HCT116 (cell line): ENCODE results near the gene DEPDC5. TPM values are rescaled to one million over a fixed set of nuclear protein-coding genes. Genes with fewer than 3 reads are reported as not detected.

Experiments
- ATAC-seq: fragments of 200-7000 bp; cut with Tn5 transposase; 2 replicates; pipeline ENCODE4 v1.9.1; 2020; ENCODE audit warnings: mild to moderate bottlenecking, moderate library complexity
- BruUV-seq: library from RNA; stranded (reverse); fragments of 400-500 nt; replicated peaks from 2 replicates; lab custom pipeline; 2021; lab: Mats Ljungman, UMichigan
- CTCF ChIA-PET: fragments of 300-600 bp; sonication (Branson Sonifier 250); formaldehyde crosslinking; loops from one replicate; lab custom pipeline; 2021; ENCODE audit warnings: antibody characterized with exemption; lab: Charles Lee
- POLR2A ChIA-PET: fragments of 300-600, 350-600 bp; sonication (Branson Sonifier 250); formaldehyde crosslinking; loops from one replicate; lab custom pipeline; 2021; ENCODE audit warnings: antibody characterized with exemption; lab: Charles Lee
- RAD21 ChIA-PET, 2 experiments: fragments of 300-600 bp; sonication (Branson Sonifier 250); formaldehyde crosslinking; loops; one replicate each; lab custom pipeline; 2023; ENCODE audit warnings: low total read pairs in 2 of 2; ENCODE audit not compliant: uncharacterized antibody in 2 of 2, unreplicated experiment in 2 of 2, low non-redundant PET in 1 of 2; lab: Charles Lee
- DNase-seq: peaks from one replicate; pipeline ENCODE4 v3.0.0-alpha.2; 2010; ENCODE audit warnings: low read depth, low spot score
- H2AFZ ChIP-seq: fragments of 200-600 bp; shearing (Covaris generic), sonication (generic); 2 replicates; pipeline ENCODE4 v1.6.1; 2017; ENCODE audit warnings: low read depth, mixed run types, mixed read lengths, antibody characterized with exemption, low read length; ENCODE audit not compliant: poor library complexity, severe bottlenecking
- H3K27ac ChIP-seq: 2 replicates; pipeline ENCODE4 v1.5.1; 2012; ENCODE audit warnings: low read depth, low read length
- H3K27me3 ChIP-seq: fragments of 200-600 bp; sonication (generic); 2 replicates; pipeline ENCODE4 v1.6.1; 2016; ENCODE audit warnings: mixed run types, low read length, mixed read lengths; ENCODE audit not compliant: insufficient read depth
- H3K36me3 ChIP-seq, 2 experiments: fragments of 200-500 bp in 1 of 2; fragments of 200-600 bp in 1 of 2; sonication (Bioruptor generic) in 1 of 2; sonication (generic) in 1 of 2; 2 replicates each; pipeline versions ENCODE4 v1.5.1 to v1.6.1; 2014 to 2016; ENCODE audit warnings: low read length in 2 of 2, inconsistent platforms in 1 of 2, mixed read lengths in 1 of 2, mixed run types in 1 of 2; ENCODE audit not compliant: insufficient read depth in 2 of 2, control insufficient read depth in 1 of 2
- H3K4me1 ChIP-seq, 2 experiments: fragments of 200-600 bp in 1 of 2; sonication (generic) in 1 of 2; 2 replicates each; pipeline versions ENCODE4 v1.5.1 to v1.6.1; 2012 to 2017; ENCODE audit warnings: low read length in 2 of 2, inconsistent platforms in 1 of 2, mild to moderate bottlenecking in 1 of 2, mixed read lengths in 1 of 2, mixed run types in 1 of 2, moderate library complexity in 1 of 2; ENCODE audit not compliant: insufficient read depth in 2 of 2, control insufficient read depth in 1 of 2
- H3K4me2 ChIP-seq: fragments of 200-600 bp; sonication (generic); 2 replicates; pipeline ENCODE4 v1.6.1; 2017; ENCODE audit warnings: mixed run types, low read length, mixed read lengths
- H3K4me3 ChIP-seq, 2 experiments: fragments of 200-600 bp in 1 of 2; sonication (generic) in 1 of 2; replicated peaks in 1 of 2; 2 replicates each; pipeline ENCODE4 v1.5.1; 2011 to 2016; ENCODE audit warnings: low read length in 2 of 2, control low read depth in 1 of 2, low read depth in 1 of 2, mild to moderate bottlenecking in 1 of 2, mixed read lengths in 1 of 2, mixed run types in 1 of 2
- H3K79me2 ChIP-seq: fragments of 200-600 bp; sonication (generic); 2 replicates; pipeline ENCODE4 v1.6.1; 2017; ENCODE audit warnings: mild to moderate bottlenecking, mixed run types, low read length, moderate library complexity, mixed read lengths; ENCODE audit not compliant: insufficient read depth
- H3K9ac ChIP-seq: fragments of 200-600 bp; sonication (generic); 2 replicates; pipeline ENCODE4 v1.6.1; 2016; ENCODE audit warnings: low read length, mixed read lengths
- H3K9me2 ChIP-seq: fragments of 200-600 bp; sonication (generic), shearing (Covaris generic); 2 replicates; pipeline ENCODE4 v1.6.1; 2017; ENCODE audit warnings: mixed run types, mild to moderate bottlenecking, moderate library complexity; ENCODE audit not compliant: insufficient read depth
- H3K9me3 ChIP-seq, 2 experiments: fragments of 200-500 bp in 1 of 2; fragments of 200-600 bp in 1 of 2; sonication (Bioruptor generic) in 1 of 2; sonication (generic) in 1 of 2; 2 replicates each; pipeline ENCODE4 v1.6.1; 2014 to 2017; ENCODE audit warnings: low read length in 2 of 2, mixed read lengths in 2 of 2, inconsistent platforms in 1 of 2, low read depth in 1 of 2, mild to moderate bottlenecking in 1 of 2, mixed run types in 1 of 2, moderate library complexity in 1 of 2; ENCODE audit not compliant: control insufficient read depth in 1 of 2, insufficient read depth in 1 of 2
- H4K20me1 ChIP-seq: fragments of 200-600 bp; sonication (generic), shearing (Covaris generic); 2 replicates; pipeline ENCODE4 v1.6.1; 2017; ENCODE audit warnings: mixed run types, mild to moderate bottlenecking, moderate library complexity; ENCODE audit not compliant: insufficient read depth
- EZH2 ChIP-seq: fragments of 200-600 bp; sonication (generic); IDR thresholded peaks from 2 replicates; pipeline ENCODE4 v1.6.1; 2017; ENCODE audit warnings: antibody characterized with exemption, mixed run types
- SIN3A ChIP-seq: IDR thresholded peaks from 2 replicates; pipeline ENCODE4 v1.6.1; 2012; ENCODE audit warnings: low read depth
- SRF ChIP-seq: IDR thresholded peaks from 2 replicates; pipeline ENCODE4 v1.6.1; 2012; ENCODE audit warnings: low read depth
- TCF7L2 ChIP-seq: IDR thresholded peaks from 2 replicates; pipeline ENCODE4 v1.7.0; 2011; ENCODE audit warnings: borderline replicate concordance, inconsistent platforms; ENCODE audit not compliant: insufficient read depth, insufficient read length; ENCODE audit errors: extremely low read depth
- YY1 ChIP-seq: IDR thresholded peaks from 2 replicates; pipeline ENCODE4 v1.6.1; 2011; ENCODE audit warnings: low read length, low read depth, moderate library complexity, mild to moderate bottlenecking; ENCODE audit not compliant: insufficient replicate concordance; ENCODE audit errors: extremely low read depth
- ZBTB33 ChIP-seq: IDR thresholded peaks from 2 replicates; pipeline ENCODE4 v1.6.1; 2011; ENCODE audit warnings: mild to moderate bottlenecking, low read length, moderate library complexity; ENCODE audit not compliant: insufficient replicate concordance; ENCODE audit errors: extremely low read depth
- intact Hi-C: fragments of 100-400 bp; cut with micrococcal nuclease; formaldehyde crosslinking; loops from 2 replicates; pipeline ENCODE4 v1.10.0; 2022
- total RNA-seq: library from RNA; stranded (reverse); gene quantifications from one replicate; pipeline ENCODE4 v1.2.1, GENCODE V29; 2021; ENCODE audit not compliant: unreplicated experiment

Gene DEPDC5
- total RNA-seq, 1 experiment from 2014 or later: 35.0 TPM

DNA sequence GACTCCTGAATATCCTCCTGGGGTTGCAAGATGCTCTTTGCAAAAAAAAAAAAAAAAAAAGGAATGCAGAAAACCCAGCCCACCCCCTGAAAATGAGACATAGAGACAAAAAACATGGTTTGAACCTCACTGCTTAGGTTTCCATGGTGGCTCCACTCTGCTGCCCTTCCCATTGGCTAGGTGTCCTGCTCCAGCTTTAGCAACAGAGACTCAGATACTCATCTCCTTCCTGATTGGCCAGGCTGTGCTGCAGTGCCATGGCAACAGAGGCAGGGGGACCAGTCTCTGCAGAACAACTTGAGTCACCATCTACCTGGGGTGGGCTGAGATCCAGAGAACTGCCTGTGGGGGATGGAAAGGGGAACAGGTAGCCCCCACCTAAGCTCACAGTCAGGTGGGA, 173.2 kb downstream of the DEPDC5 start (continued):
- TF ChIP-seq YY1: no peak

GRCh38 chr22:31927562-31927961, 173.7 kb downstream of the DEPDC5 start:
- CTCF ChIA-PET: no interaction called here
- intact Hi-C loops: no loop called here
- RAD21 ChIA-PET: no interaction called here
- H3K36me3 ChIP-seq: no peaks in the 10 kb centered on the region
- no peak overlapping the region for H3K27ac ChIP-seq
- no peak overlapping the region for H2AFZ ChIP-seq
- no peak for ATAC-seq
- no peaks in the 10 kb centered on the region for H3K79me2 ChIP-seq
- peaks cover 0 to under 1% of the 10 kb centered on the region in 2 experiments; a peak in 1 of 4 replicates for H3K4me1 ChIP-seq
- H3K9me3 ChIP-seq: no peaks in the 10 kb centered on the region
- POLR2A ChIA-PET: no interaction called here
- BruUV-seq: no TSS peak
- no peak for TF ChIP-seq SIN3A
- TF ChIP-seq SRF: no peak
- TF ChIP-seq EZH2: no peak
- TF ChIP-seq TCF7L2: no peak
- TF ChIP-seq ZBTB33: no peak
- TF ChIP-seq, all 23 proteins: peak for 0
- Histone ChIP-seq H3K9me2 (no peaks in the 10 kb centered on the region), H3K27me3 (peaks cover 5% of the 10 kb centered on the region; the same call in 1 of the 2 replicates), H3K4me2 (no peak overlapping the region), H3K9ac (no peak overlapping the region), H3K4me3 (no peak overlapping the region), H4K20me1 (no peaks in the 10 kb centered on the region)
- no peak for DNase-seq
